Measurements from ENCODE around the gene TMA7. TPM values are rescaled to one million over a fixed set of nuclear protein-coding genes. Genes with fewer than 3 reads are reported as not detected.

The TMA7 gene
- total and polyA plus RNA-seq, 7 donors = 146 to 762 (median 352) TPM

- TF ChIP-seq CTCF (IDR thresholded peaks at IDR 0.05) (no peak), POLR2AphosphoS5 (IDR thresholded peaks at IDR 0.05) (no peak), POLR2A (IDR thresholded peaks at IDR 0.05) (no peak), EP300 (IDR thresholded peaks at IDR 0.05) (no peak)
- no peak for DNase-seq
- H3K27ac ChIP-seq = no peak overlapping the region
- no peak overlapping the region for H3K4me3 ChIP-seq
- H3K36me3 ChIP-seq = peaks cover 0 to 52% (median 13%) of the 10 kb centered on the region in 4 donors
- peaks cover 0 to 12% (median 10%) of the 10 kb centered on the region in 4 donors for H3K4me1 ChIP-seq
- intact Hi-C loops (cut with DNase I) = no loop called here
- 95 to 98% methylated on average over 1 of the region's 1 CpG for WGBS, 2 donors
- H3K9me3 ChIP-seq = no peaks in the 10 kb centered on the region
- H3K27me3 ChIP-seq = no peaks in the 10 kb centered on the region
Measured at GRCh38 chr3:48451270-48451669, 11.2 kb downstream of the TMA7 start.

DNA sequence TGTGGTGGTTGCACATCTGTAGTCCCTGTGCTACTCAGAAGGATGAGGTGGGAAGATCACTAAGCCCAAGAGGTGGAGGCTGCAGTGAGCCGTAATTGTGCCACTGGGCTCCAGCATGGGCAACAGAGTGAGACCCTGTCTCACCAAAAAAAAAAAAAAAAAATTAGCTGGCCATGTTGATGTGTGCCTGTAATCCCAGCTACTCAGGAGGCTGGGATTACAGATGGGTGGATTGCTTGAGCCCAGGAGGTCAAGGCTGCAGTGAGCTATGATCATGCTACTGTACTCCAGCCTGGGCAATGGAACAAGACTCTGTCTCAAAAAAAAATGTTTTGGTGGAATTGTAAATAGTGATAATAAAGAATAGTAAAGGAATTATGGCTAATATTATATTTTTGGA, 16.4 kb downstream of the TMA7 start:
- DNase-seq = no peak

DNA sequence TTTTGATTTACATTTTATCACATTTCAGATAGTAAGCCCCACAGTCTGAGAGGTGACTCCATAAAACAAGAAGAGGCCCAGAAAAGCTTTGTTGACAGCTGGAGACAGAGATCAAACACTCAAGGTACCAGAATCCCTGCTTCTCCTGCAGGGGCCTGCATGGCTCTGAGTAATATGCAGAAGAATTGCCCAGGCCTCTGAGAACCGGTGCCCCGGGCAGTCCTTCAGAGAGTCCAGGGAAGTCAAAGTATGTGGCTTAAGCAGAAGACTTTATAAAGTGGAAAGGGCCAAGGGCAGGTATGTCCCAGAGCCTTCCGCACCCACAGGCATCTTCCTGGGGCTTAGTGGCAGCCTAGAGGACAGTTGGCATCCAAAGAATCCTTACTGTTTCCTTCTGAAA, 19.3 kb downstream of the TMA7 start:
- no peaks in the 10 kb centered on the region for H3K4me1 ChIP-seq
- 96 to 97% methylated on average over 3 of the region's 3 CpGs for WGBS, 2 donors
- H3K27ac ChIP-seq = no peak overlapping the region
- intact Hi-C loops (cut with DNase I) = no loop called here
- H3K36me3 ChIP-seq = peaks cover 14 to 69% (median 34%) of the 10 kb centered on the region in 4 donors
- H3K9me3 ChIP-seq = no peaks in the 10 kb centered on the region
- TF ChIP-seq POLR2AphosphoS5 (IDR thresholded peaks at IDR 0.05) = no peak
- TF ChIP-seq POLR2A (IDR thresholded peaks at IDR 0.05) = no peak
- no peak for TF ChIP-seq CTCF (IDR thresholded peaks at IDR 0.05)
- TF ChIP-seq EP300 (IDR thresholded peaks at IDR 0.05) = no peak
- no peak overlapping the region for H3K4me3 ChIP-seq
- H3K27me3 ChIP-seq = no peaks in the 10 kb centered on the region
- DNase-seq = no peak

More for the DNA sequence above, 16.4 kb downstream of the TMA7 start:
- TF ChIP-seq POLR2A (IDR thresholded peaks at IDR 0.05) (no peak), EP300 (IDR thresholded peaks at IDR 0.05) (no peak), POLR2AphosphoS5 (IDR thresholded peaks at IDR 0.05) (no peak), CTCF (IDR thresholded peaks at IDR 0.05) (no peak)
- intact Hi-C loops (cut with DNase I) = no loop called here
- no peak overlapping the region for H3K27ac ChIP-seq
- no peaks in the 10 kb centered on the region for H3K4me1 ChIP-seq
- no peak overlapping the region for H3K4me3 ChIP-seq
- peaks cover 14 to 97% (median 38%) of the 10 kb centered on the region in 4 donors for H3K36me3 ChIP-seq
- 97 to 98% methylated on average over 1 of the region's 1 CpG for WGBS, 2 donors
- H3K9me3 ChIP-seq = no peaks in the 10 kb centered on the region
- H3K27me3 ChIP-seq = no peaks in the 10 kb centered on the region

GRCh38 chr3:48459773-48460516, 19.9 kb downstream of the TMA7 start:
- Histone ChIP-seq H3K4me3 (no peak overlapping the region), H3K36me3 (peaks cover 14 to 64% (median 30%) of the 10 kb centered on the region in 4 donors), H3K9me3 (no peaks in the 10 kb centered on the region), H3K27ac (no peak overlapping the region), H3K4me1 (peaks cover 0 to 3% (median 2%) of the 10 kb centered on the region in 4 donors), H3K27me3 (no peaks in the 10 kb centered on the region)
- 90 to 92% methylated on average over 7 of the region's 7 CpGs for WGBS, 2 donors
- intact Hi-C loops (cut with DNase I) = no loop called here
- TF ChIP-seq CTCF (IDR thresholded peaks at IDR 0.05) (no peak), POLR2AphosphoS5 (IDR thresholded peaks at IDR 0.05) (no peak), POLR2A (IDR thresholded peaks at IDR 0.05) (no peak)
- DNase-seq = no peak

Data from sigmoid colon (tissue), 7 donors.